IPS DF 4.7 (cell line): ENCODE results near the gene SRPRB.
"Not testable (repeated sequence)": the region's sequence is repeated elsewhere in the genome, so short reads cannot be mapped to it uniquely, and the experiment has no call there.

Source experiments
- DNase-seq: peaks from one replicate; pipeline ENCODE4 v3.0.0-alpha.2; 2013; ENCODE audit warnings: low spot score; ENCODE audit errors: extremely low read depth

SRPRB gene

GRCh38 chr3:133777807-133778568 lies 27.6 kb upstream of the SRPRB start:
- DNase-seq = no peak

- no peak for DNase-seq
Observed at GRCh38 chr3:133779626-133780203, 25.9 kb upstream of the SRPRB start.

GRCh38 chr3:133780756-133781155 lies 24.9 kb upstream of the SRPRB start:
- not testable (repeated sequence) for DNase-seq

GRCh38 chr3:133781570-133781969 lies 24.0 kb upstream of the SRPRB start:
- DNase-seq = no peak

GRCh38 chr3:133782454-133782853 lies 23.2 kb upstream of the SRPRB start:
- no peak for DNase-seq

- no peak for DNase-seq
Observed at GRCh38 chr3:133783762-133784161, 21.9 kb upstream of the SRPRB start.

- DNase-seq = no peak
Observed at GRCh38 chr3:133788024-133788423, 17.6 kb upstream of the SRPRB start.

GRCh38 chr3:133792171-133792763 lies 13.3 kb upstream of the SRPRB start:
- no peak for DNase-seq

- DNase-seq = no peak
Observed at GRCh38 chr3:133797396-133798105, 8.1 kb upstream of the SRPRB start.

- DNase-seq = no peak
Observed at GRCh38 chr3:133799794-133800585, 5.6 kb upstream of the SRPRB start.

GRCh38 chr3:133803469-133803868 lies 2.1 kb upstream of the SRPRB start:
- no peak for DNase-seq

GRCh38 chr3:133804896-133805295 lies 719 bp upstream of the SRPRB start:
- DNase-seq = no peak

GRCh38 chr3:133805384-133805701 lies 272 bp upstream of the SRPRB start:
- no peak for DNase-seq

GRCh38 chr3:133812872-133813271 lies 7.3 kb downstream of the SRPRB start:
- no peak for DNase-seq

- DNase-seq = no peak
Observed at GRCh38 chr3:133815386-133815785, 9.8 kb downstream of the SRPRB start.

- DNase-seq = no peak
Observed at GRCh38 chr3:133820129-133820528, 14.5 kb downstream of the SRPRB start.

- DNase-seq = no peak
Observed at GRCh38 chr3:133820889-133821675, 15.5 kb downstream of the SRPRB start.

- DNase-seq = no peak
Observed at GRCh38 chr3:133821767-133822638, 16.4 kb downstream of the SRPRB start.

GRCh38 chr3:133824961-133825485 lies 19.4 kb downstream of the SRPRB start:
- no peak for DNase-seq
